GM13977 (cell line): ENCODE data around the gene KCNH6.

Source experiments
- DNase-seq: peaks from one replicate; pipeline ENCODE4 v3.0.0; 2012; ENCODE audit warnings: low spot score
- CTCF ChIP-seq: IDR thresholded peaks from 2 replicates; pipeline ENCODE4 v1.5.1; 2012; ENCODE audit warnings: mild to moderate bottlenecking, control low read depth; ENCODE audit not compliant: insufficient read depth; ENCODE audit errors: extremely low read depth, missing control alignments
- in situ Hi-C: fragments of 300-500 bp; cut with MboI; formaldehyde crosslinking; loops from one replicate; pipeline ENCODE4 v1.12.0; 2022; ENCODE audit warnings: low sequenced_read_pairs, low pct_unique_long_range_greater_than_20kb, mixed read lengths, inconsistent platforms; ENCODE audit not compliant: unreplicated experiment

KCNH6 gene

GRCh38 chr17:63578027-63578768 lies 55.0 kb downstream of the KCNH6 start:
- in situ Hi-C loops = no loop called here
- DNase-seq = no peak
- TF ChIP-seq CTCF = no peak

- in situ Hi-C loops = no loop called here
Observed at GRCh38 chr17:63578769-63579111, 55.6 kb downstream of the KCNH6 start.

DNA sequence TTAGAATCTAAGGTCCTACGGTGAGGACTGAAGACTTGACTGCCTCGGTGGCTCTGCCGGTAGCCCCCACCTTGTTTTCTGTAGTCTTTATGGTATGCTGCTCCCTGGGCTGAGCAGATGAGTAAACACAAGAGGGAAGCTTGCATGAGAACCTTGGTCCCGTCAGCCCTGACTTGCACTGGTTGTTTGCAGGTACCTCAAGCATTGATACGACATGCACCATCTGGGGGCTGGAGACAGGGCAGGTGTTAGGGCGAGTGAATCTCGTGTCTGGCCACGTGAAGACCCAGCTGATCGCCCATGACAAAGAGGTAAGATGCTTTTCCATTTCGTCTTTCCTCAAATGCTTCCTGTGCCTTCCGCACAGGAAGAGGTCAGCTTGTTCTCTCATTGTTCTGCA lies 56.5 kb downstream of the KCNH6 start:
- no peak for TF ChIP-seq CTCF
- DNase-seq = no peak
- in situ Hi-C loops = no loop called here

More at GRCh38 chr17:63578769-63579111, 55.6 kb downstream of the KCNH6 start:
- no peak for TF ChIP-seq CTCF
- DNase-seq = no peak

GRCh38 chr17:63587770-63588169 lies 64.6 kb downstream of the KCNH6 start:
- no peak for DNase-seq
- TF ChIP-seq CTCF = no peak

GRCh38 chr17:63588797-63589196 lies 65.6 kb downstream of the KCNH6 start:
- in situ Hi-C loops = no loop called here
- DNase-seq = no peak
- no peak for TF ChIP-seq CTCF

More at GRCh38 chr17:63587770-63588169, 64.6 kb downstream of the KCNH6 start:
- in situ Hi-C loops = no loop called here

- TF ChIP-seq CTCF = no peak
- no peak for DNase-seq
- in situ Hi-C loops = no loop called here
Observed at GRCh38 chr17:63589646-63590045, 66.5 kb downstream of the KCNH6 start.
